ENCODE data around the gene NEK6.

Gene NEK6

DNA sequence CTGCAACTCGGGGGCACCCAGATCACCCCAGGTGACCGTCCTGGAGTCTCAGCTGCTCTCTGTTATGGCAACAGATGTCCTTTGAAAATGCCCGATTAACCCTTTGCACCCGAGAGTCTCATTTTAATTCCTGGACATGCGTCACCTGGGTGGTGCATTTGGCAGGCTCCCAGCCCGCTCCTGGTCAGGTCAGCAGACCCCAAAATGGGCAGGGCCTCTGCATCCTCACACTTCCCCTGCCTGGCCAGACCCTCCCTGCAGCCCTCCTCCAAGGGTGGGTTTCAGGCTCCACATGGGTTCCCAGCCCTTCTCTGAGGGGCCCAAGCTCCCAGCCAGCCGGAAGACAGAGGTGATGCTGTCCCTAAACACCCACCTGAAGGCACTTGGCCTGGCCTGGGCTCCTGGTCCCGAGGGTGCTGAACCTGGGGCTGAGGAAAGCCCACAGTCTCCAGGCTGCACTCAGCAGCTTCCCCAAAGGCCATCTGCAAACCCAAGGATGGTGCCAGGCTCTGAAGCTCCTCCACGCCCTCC, 88.1 kb downstream of the NEK6 start:
- no peaks in the 10 kb centered on the region for H3F3A ChIP-seq (ENCODE audit: control insufficient read depth, insufficient read depth)

DNA sequence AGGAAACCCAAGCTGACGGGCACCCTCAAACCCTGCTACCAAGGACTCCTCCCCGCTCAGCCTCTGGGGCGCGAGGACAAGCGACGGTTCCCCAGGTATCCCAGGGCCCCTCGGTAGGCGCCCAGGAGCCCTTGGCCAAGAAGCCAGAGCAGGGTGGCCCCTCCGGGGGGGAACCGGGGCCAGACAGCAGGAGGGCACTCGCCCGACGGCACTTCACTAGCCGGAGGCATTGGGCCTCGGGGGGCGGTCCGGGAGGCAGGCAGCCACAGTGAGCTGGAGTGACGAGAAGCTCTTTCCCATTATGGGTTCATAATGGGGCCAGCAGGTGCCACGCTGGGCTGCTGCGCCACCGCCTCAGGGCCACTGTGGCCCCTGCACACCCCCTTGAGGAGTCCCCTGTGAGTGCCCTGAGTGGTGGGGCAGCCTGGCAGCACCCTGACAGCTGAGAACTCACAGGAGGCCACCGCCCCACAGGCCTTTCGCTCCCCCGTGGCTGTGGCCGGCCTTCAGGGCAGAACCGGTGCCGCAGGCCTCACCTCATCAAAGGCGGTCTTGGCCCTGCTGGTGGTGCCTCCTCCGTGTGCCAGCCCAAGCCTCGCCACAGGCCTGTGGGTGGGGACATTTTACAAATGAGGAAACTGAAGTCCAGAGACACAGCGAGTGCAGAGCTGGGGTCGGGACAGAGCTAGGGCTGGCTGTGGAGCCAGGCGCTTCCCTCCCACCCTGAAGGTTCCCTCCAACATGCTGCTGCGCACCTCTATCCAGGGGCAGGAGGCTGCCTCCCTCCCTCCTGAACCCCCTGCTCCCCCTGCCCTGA, 88.8 kb downstream of the NEK6 start:
- TF ChIP-seq EZH2phosphoT487 (IDR thresholded peaks at IDR 0.05; ENCODE audit: borderline replicate concordance, low read length), result no peak
- TF ChIP-seq, protein P1, sequence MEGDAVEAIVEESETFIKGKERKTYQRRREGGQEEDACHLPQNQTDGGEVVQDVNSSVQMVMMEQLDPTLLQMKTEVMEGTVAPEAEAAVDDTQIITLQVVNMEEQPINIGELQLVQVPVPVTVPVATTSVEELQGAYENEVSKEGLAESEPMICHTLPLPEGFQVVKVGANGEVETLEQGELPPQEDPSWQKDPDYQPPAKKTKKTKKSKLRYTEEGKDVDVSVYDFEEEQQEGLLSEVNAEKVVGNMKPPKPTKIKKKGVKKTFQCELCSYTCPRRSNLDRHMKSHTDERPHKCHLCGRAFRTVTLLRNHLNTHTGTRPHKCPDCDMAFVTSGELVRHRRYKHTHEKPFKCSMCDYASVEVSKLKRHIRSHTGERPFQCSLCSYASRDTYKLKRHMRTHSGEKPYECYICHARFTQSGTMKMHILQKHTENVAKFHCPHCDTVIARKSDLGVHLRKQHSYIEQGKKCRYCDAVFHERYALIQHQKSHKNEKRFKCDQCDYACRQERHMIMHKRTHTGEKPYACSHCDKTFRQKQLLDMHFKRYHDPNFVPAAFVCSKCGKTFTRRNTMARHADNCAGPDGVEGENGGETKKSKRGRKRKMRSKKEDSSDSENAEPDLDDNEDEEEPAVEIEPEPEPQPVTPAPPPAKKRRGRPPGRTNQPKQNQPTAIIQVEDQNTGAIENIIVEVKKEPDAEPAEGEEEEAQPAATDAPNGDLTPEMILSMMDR (IDR thresholded peaks at IDR 0.05; ENCODE audit: low read depth, low read length, poor library complexity, severe bottlenecking), result no peak
- Histone ChIP-seq H3K36me3 (ENCODE audit: control insufficient read depth, low read length) (peaks cover 11% of the 10 kb centered on the region), H3K4me2 (ENCODE audit: low read length) (no peak overlapping the region), H3K9me3 (ENCODE audit: control insufficient read depth, insufficient read depth, low read length) (no peaks in the 10 kb centered on the region), H3K79me2 (ENCODE audit: control insufficient read depth, low read length) (no peaks in the 10 kb centered on the region), H3K27ac (ENCODE audit: low read depth, low read length) (no peak overlapping the region), H3K4me3 (ENCODE audit: low read length) (no peak overlapping the region), H3K9me2 (replicated peaks; ENCODE audit: control insufficient read depth, low read length) (no peaks in the 10 kb centered on the region), H4K20me1 (ENCODE audit: control insufficient read depth, insufficient read depth, low read depth, low read length) (no peaks in the 10 kb centered on the region), H3K4me1 (ENCODE audit: control insufficient read depth, low read length) (no peaks in the 10 kb centered on the region), H3K27me3 (ENCODE audit: control insufficient read depth, low read length) (no peaks in the 10 kb centered on the region), H3F3A (ENCODE audit: control insufficient read depth, insufficient read depth) (no peaks in the 10 kb centered on the region)

More for the DNA sequence above, 88.1 kb downstream of the NEK6 start:
- H3K36me3 ChIP-seq (ENCODE audit: control insufficient read depth, low read length), result peaks cover 4% of the 10 kb centered on the region; the same call in 1 of the 2 replicates
- H4K20me1 ChIP-seq (ENCODE audit: control insufficient read depth, insufficient read depth, low read depth, low read length), result no peaks in the 10 kb centered on the region
- TF ChIP-seq, protein P1 (IDR thresholded peaks at IDR 0.05; ENCODE audit: low read depth, low read length, poor library complexity, severe bottlenecking), result no peak
- TF ChIP-seq EZH2phosphoT487 (IDR thresholded peaks at IDR 0.05; ENCODE audit: borderline replicate concordance, low read length), result no peak
- no peaks in the 10 kb centered on the region for H3K9me2 ChIP-seq (replicated peaks; ENCODE audit: control insufficient read depth, low read length)
- no peaks in the 10 kb centered on the region for H3K9me3 ChIP-seq (ENCODE audit: control insufficient read depth, insufficient read depth, low read length)
- no peaks in the 10 kb centered on the region for H3K4me1 ChIP-seq (ENCODE audit: control insufficient read depth, low read length)
- no peak overlapping the region for H3K4me3 ChIP-seq (ENCODE audit: low read length)
- H3K27ac ChIP-seq (ENCODE audit: low read depth, low read length), result no peak overlapping the region
- H3K4me2 ChIP-seq (ENCODE audit: low read length), result no peak overlapping the region
- H3K27me3 ChIP-seq (ENCODE audit: control insufficient read depth, low read length), result no peaks in the 10 kb centered on the region
- H3K79me2 ChIP-seq (ENCODE audit: control insufficient read depth, low read length), result no peaks in the 10 kb centered on the region

DNA sequence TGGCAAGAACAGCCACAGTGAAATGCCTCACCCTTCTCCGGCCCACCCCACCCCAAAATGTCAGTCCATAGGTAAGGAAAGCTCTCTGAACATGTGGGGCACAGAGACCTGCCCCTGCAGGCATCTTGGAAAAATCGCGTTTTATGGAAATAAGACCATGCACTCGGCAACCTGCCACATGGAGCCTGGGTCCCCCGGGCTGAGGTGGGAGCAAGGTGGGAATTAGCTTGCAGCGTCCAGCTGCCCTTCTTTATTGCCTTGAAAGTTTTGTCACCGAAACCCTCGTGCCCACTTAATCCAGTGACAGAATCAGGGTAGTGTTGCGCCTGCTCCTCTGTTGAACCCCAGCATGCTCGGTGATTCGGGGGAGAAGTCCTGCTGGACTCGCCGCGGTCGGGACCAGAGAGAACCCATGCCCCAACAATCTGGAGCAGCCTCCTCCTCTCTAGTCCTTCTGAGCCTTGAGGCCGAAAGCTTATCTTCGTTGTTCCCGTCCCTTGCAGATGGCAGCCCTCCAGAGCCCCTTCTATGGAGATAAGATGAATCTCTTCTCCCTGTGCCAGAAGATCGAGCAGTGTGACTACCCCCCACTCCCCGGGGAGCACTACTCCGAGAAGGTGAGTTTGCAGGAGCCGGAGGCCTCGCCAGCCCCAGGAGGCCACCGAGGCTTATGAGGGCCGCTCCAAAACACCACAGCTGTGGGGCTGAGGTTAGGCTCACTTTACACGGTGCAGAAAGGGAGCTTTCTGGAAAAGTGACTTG, 89.6 kb downstream of the NEK6 start:
- Histone ChIP-seq H3K9me2 (replicated peaks; ENCODE audit: control insufficient read depth, low read length) (no peaks in the 10 kb centered on the region), H3K4me2 (ENCODE audit: low read length) (no peak overlapping the region), H3K79me2 (ENCODE audit: control insufficient read depth, low read length) (no peaks in the 10 kb centered on the region), H3F3A (ENCODE audit: control insufficient read depth, insufficient read depth) (no peaks in the 10 kb centered on the region), H3K4me3 (ENCODE audit: low read length) (no peak overlapping the region), H3K36me3 (ENCODE audit: control insufficient read depth, low read length) (peaks cover 18% of the 10 kb centered on the region), H4K20me1 (ENCODE audit: control insufficient read depth, insufficient read depth, low read depth, low read length) (no peaks in the 10 kb centered on the region), H3K4me1 (ENCODE audit: control insufficient read depth, low read length) (no peaks in the 10 kb centered on the region), H3K27me3 (ENCODE audit: control insufficient read depth, low read length) (no peaks in the 10 kb centered on the region), H3K9me3 (ENCODE audit: control insufficient read depth, insufficient read depth, low read length) (no peaks in the 10 kb centered on the region), H3K27ac (ENCODE audit: low read depth, low read length) (no peak overlapping the region)
- no peak for TF ChIP-seq EZH2phosphoT487 (IDR thresholded peaks at IDR 0.05; ENCODE audit: borderline replicate concordance, low read length)
- TF ChIP-seq, protein P1 (IDR thresholded peaks at IDR 0.05; ENCODE audit: low read depth, low read length, poor library complexity, severe bottlenecking), result no peak
